ENCODE data around the gene NFIB. TPM values are rescaled to one million over a fixed set of nuclear protein-coding genes. Genes with fewer than 3 reads are reported as not detected.

Gene NFIB
- total and polyA plus RNA-seq, 2 donors (not counting 3 experiments of a cell fraction or from before 2014, with no cell fraction given) = 26.4 to 174 TPM

DNA sequence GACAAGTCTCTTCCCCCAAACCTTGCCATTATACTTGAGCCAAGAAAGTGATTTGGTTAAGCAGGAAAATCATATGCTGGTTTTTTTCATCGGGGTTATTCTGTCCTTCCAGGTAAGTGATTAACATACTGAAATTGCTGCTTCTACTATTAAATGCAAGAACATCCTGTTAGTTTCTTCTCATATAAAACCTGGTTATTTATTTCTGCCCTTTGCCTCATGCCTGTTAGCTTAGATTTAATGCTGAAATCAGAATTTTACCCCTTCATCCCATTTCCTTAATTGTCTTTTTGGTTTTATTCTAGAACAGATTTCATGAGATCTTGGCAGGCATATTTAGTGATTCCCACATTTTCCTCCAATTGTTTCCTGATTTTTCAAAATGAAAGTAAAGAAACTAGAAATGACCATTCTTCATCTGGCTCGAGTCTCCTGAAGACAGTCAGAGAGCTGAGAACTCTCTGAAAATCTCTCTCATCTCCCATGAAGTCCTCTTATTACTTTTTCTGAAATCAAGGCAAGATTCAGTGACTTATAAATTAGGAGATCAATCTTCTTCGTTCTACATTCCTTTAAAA, 132.9 kb downstream of the NFIB start:
- no peak overlapping the region for H2AFZ ChIP-seq (ENCODE audit: low read depth, low read length)
- H3K4me3 ChIP-seq (replicated peaks in 1 of 3; ENCODE audit: insufficient read depth in 1 of 3, low read depth in 1 of 3, low read length in 3 of 3) = peak overlapping the region in 1 of 3 experiments; percentile 32
- H3K27ac ChIP-seq (ENCODE audit: insufficient read depth, low read depth, low read length) = peak overlapping the region; percentile 12
- peaks cover 56% of the 10 kb centered on the region for H3K79me2 ChIP-seq (ENCODE audit: control insufficient read depth, insufficient read depth, low read length)
- TF ChIP-seq, protein P1, sequence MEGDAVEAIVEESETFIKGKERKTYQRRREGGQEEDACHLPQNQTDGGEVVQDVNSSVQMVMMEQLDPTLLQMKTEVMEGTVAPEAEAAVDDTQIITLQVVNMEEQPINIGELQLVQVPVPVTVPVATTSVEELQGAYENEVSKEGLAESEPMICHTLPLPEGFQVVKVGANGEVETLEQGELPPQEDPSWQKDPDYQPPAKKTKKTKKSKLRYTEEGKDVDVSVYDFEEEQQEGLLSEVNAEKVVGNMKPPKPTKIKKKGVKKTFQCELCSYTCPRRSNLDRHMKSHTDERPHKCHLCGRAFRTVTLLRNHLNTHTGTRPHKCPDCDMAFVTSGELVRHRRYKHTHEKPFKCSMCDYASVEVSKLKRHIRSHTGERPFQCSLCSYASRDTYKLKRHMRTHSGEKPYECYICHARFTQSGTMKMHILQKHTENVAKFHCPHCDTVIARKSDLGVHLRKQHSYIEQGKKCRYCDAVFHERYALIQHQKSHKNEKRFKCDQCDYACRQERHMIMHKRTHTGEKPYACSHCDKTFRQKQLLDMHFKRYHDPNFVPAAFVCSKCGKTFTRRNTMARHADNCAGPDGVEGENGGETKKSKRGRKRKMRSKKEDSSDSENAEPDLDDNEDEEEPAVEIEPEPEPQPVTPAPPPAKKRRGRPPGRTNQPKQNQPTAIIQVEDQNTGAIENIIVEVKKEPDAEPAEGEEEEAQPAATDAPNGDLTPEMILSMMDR (IDR thresholded peaks at IDR 0.05; ENCODE audit: extremely low read depth in 1 of 2, insufficient read depth in 1 of 2, low read depth in 1 of 2, low read length in 2 of 2) = no peak
- CTCF ChIA-PET = interaction anchor here (1.0 to 1.8 kb wide), 8 partner anchors 9 to 830 kb away, joined by 3 to 8 read pairs (median 4); no protein-coding TSS in a partner anchor
- H3K4me1 ChIP-seq (ENCODE audit: control insufficient read depth, extremely low read depth, insufficient read depth, low read length) = peaks cover 20% of the 10 kb centered on the region
- H3K27me3 ChIP-seq (ENCODE audit: control insufficient read depth in 2 of 2, insufficient read depth in 2 of 2, low read length in 2 of 2) = no peaks in the 10 kb centered on the region
- no TSS peak for BruUV-seq (replicated peaks)
- intact Hi-C loops (cut with micrococcal nuclease) (no loop called here), dilution Hi-C loops (cut with MboI; ENCODE audit: extremely low pct_ligation_motif_present, low sequenced_read_pairs) (no loop called here)
- H3K9me1 ChIP-seq (replicated peaks; ENCODE audit: control insufficient read depth, extremely low read depth, insufficient read depth, low read length) = no peaks in the 10 kb centered on the region
- H3K9ac ChIP-seq (replicated peaks; ENCODE audit: extremely low read depth, insufficient read depth, low read length) = no peak overlapping the region
- peak overlapping the region; percentile 79 for H3K4me2 ChIP-seq (ENCODE audit: insufficient read depth, low read length)
- FAIRE-seq (peak; percentile 21), DNase-seq (ENCODE audit: low read depth, low spot score) (no peak)
- no peaks in the 10 kb centered on the region for H4K20me1 ChIP-seq (replicated peaks; ENCODE audit: control insufficient read depth, extremely low read depth, insufficient read depth, low read length)
- POLR2A ChIA-PET = no interaction called here
- no peaks in the 10 kb centered on the region for H3K9me3 ChIP-seq (replicated peaks; ENCODE audit: control insufficient read depth, insufficient read depth, low read length)
- peaks cover 0 to 3% of the 10 kb centered on the region in 2 experiments for H3K36me3 ChIP-seq (ENCODE audit: control insufficient read depth in 2 of 2, extremely low read depth in 1 of 2, insufficient read depth in 2 of 2, low read length in 2 of 2)

DNA sequence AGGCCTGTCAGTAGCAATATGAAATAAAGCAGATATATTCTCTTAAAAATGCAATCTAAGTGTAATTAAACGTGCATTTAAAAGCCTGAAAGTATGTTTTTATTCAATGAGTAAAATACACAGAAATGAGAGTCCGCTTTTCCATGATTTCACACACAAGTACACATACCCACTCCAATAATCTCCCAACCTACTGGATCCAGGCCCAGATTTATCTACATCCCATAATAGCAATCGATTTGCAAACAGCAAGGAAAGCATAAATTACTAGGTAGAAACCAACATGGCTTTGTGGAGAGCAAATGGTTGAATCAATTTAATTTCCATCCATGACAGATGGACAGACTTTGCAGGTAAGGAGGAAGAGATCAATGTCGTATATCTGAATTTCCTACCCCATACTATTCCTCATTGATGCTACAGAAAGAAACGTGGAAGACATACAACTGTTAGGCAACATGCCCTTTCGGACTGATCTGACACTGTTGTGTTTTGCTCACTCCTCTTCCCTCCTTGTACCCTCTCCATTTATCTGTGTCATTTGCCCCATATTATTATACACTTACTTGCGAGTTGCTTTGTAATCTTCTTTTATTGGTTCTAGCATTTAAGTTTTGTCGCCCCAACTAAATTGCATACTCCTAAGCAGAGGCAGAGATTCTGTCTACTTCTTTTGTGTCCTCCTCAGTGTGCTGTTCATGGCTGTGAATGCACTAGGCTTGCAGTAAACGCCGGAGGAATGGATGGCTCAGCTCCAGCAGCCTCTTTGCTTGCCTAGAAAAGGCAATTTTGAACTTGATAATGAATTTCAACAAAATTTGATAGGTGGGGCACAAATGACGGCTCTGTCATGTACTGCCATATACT, 133.6 kb downstream of the NFIB start:
- Histone ChIP-seq H3K9ac (replicated peaks; ENCODE audit: extremely low read depth, insufficient read depth, low read length) (no peak overlapping the region), H3K4me2 (ENCODE audit: insufficient read depth, low read length) (no peak overlapping the region), H3K27ac (ENCODE audit: insufficient read depth, low read depth, low read length) (no peak overlapping the region), H3K4me3 (replicated peaks in 1 of 3; ENCODE audit: insufficient read depth in 1 of 3, low read depth in 1 of 3, low read length in 3 of 3) (no peak overlapping the region), H3K9me1 (replicated peaks; ENCODE audit: control insufficient read depth, extremely low read depth, insufficient read depth, low read length) (no peaks in the 10 kb centered on the region), H3K4me1 (ENCODE audit: control insufficient read depth, extremely low read depth, insufficient read depth, low read length) (peaks cover 20% of the 10 kb centered on the region), H3K27me3 (ENCODE audit: control insufficient read depth in 2 of 2, insufficient read depth in 2 of 2, low read length in 2 of 2) (no peaks in the 10 kb centered on the region), H2AFZ (ENCODE audit: low read depth, low read length) (no peak overlapping the region), H3K36me3 (ENCODE audit: control insufficient read depth in 2 of 2, extremely low read depth in 1 of 2, insufficient read depth in 2 of 2, low read length in 2 of 2) (peaks cover 0 to 3% of the 10 kb centered on the region in 2 experiments), H3K9me3 (replicated peaks; ENCODE audit: control insufficient read depth, insufficient read depth, low read length) (no peaks in the 10 kb centered on the region), H4K20me1 (replicated peaks; ENCODE audit: control insufficient read depth, extremely low read depth, insufficient read depth, low read length) (no peaks in the 10 kb centered on the region), H3K79me2 (ENCODE audit: control insufficient read depth, insufficient read depth, low read length) (peaks cover 52% of the 10 kb centered on the region)
- CTCF ChIA-PET = interaction anchor here (1.0 to 1.8 kb wide), 6 partner anchors 10 to 753 kb away, joined by 3 to 8 read pairs (median 4); no protein-coding TSS in a partner anchor
- POLR2A ChIA-PET = no interaction called here
- dilution Hi-C loops (cut with MboI; ENCODE audit: extremely low pct_ligation_motif_present, low sequenced_read_pairs) (no loop called here), intact Hi-C loops (cut with micrococcal nuclease) (no loop called here)
- no peak for DNase-seq (ENCODE audit: low read depth, low spot score)
- BruUV-seq (replicated peaks) = no TSS peak
- no peak for TF ChIP-seq FOS (IDR thresholded peaks at IDR 0.05; ENCODE audit: borderline replicate concordance, insufficient read depth, low read length)
- TF ChIP-seq, protein P2, sequence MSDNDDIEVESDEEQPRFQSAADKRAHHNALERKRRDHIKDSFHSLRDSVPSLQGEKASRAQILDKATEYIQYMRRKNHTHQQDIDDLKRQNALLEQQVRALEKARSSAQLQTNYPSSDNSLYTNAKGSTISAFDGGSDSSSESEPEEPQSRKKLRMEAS (IDR thresholded peaks at IDR 0.05; ENCODE audit: insufficient read depth, insufficient read length) = no peak
- TF ChIP-seq GATA2 (IDR thresholded peaks at IDR 0.05; ENCODE audit: insufficient read depth, insufficient read length, low read depth, low read length) = no peak
- no peak for TF ChIP-seq EZH2 (IDR thresholded peaks at IDR 0.05; ENCODE audit: borderline replicate concordance, low read depth, low read length, severe bottlenecking)
- TF ChIP-seq POLR2AphosphoS5 (IDR thresholded peaks at IDR 0.05; ENCODE audit: insufficient read depth, low read depth, low read length) = no peak
- no peak for TF ChIP-seq JUN (IDR thresholded peaks at IDR 0.05; ENCODE audit: borderline replicate concordance, insufficient read depth, insufficient read length, low read depth)
- TF ChIP-seq POLR2A (IDR thresholded peaks at IDR 0.05; ENCODE audit: low read depth, low read length) = no peak
- TF ChIP-seq, protein P1 (IDR thresholded peaks at IDR 0.05; ENCODE audit: extremely low read depth in 1 of 2, insufficient read depth in 1 of 2, low read depth in 1 of 2, low read length in 2 of 2) = no peak
- TF ChIP-seq MYC (IDR thresholded peaks at IDR 0.05; ENCODE audit: low read depth, low read length) = no peak
- FAIRE-seq = no peak

Measured in endothelial cell of umbilical vein (primary cell).